Activated CD8-positive, alpha-beta memory T cell treated with anti-CD3 and anti-CD28 coated beads for 1 hour (primary cell): Measurements from ENCODE around the gene FGF12.

Experiments used
- DNase-seq, 2 donors: peaks; one replicate each; pipeline ENCODE4 v3.0.0-alpha.2; 2020; ENCODE audit warnings: low read depth in 1 of 2; ENCODE audit errors: extremely low read depth in 1 of 2

The FGF12 gene

GRCh38 chr3:192273697-192274010 is 453.7 kb downstream of the FGF12 start:
- DNase-seq: no peak

DNA sequence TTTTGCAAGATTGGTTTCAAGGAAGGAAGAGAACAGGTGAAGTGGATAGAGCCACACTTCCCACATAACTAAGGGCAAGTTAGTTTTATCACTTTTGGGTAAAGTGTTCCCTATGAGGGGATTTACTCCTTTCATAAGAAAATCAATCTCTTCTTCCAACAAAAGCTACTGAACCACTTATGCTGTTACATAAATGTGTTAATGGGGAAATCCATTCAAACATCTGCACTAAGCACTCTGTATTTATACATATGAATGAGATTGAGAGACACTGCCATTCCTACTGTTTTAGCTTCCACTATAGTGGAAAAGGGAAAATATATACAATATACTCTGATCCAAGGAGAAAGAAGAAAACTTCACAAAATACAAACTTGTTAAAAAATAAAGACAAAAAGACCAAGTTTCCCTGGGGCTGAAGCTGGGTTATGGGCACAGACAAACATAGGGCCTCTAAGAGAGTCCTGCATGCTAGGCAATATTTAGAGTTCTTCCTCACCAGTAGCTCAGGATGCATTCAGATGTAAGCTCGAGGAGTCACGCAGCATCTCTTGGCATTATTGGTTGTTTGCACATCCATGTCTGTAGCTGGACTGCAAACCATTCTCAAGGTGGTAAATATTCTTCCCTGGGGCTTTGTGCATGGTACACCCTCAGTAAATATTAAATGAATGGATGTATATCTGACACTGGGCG is 454.2 kb downstream of the FGF12 start:
- no peak for DNase-seq

GRCh38 chr3:192262001-192262400 is 465.3 kb downstream of the FGF12 start:
- DNase-seq: no peak

GRCh38 chr3:192261135-192261534 is 466.2 kb downstream of the FGF12 start:
- DNase-seq: no peak

DNA sequence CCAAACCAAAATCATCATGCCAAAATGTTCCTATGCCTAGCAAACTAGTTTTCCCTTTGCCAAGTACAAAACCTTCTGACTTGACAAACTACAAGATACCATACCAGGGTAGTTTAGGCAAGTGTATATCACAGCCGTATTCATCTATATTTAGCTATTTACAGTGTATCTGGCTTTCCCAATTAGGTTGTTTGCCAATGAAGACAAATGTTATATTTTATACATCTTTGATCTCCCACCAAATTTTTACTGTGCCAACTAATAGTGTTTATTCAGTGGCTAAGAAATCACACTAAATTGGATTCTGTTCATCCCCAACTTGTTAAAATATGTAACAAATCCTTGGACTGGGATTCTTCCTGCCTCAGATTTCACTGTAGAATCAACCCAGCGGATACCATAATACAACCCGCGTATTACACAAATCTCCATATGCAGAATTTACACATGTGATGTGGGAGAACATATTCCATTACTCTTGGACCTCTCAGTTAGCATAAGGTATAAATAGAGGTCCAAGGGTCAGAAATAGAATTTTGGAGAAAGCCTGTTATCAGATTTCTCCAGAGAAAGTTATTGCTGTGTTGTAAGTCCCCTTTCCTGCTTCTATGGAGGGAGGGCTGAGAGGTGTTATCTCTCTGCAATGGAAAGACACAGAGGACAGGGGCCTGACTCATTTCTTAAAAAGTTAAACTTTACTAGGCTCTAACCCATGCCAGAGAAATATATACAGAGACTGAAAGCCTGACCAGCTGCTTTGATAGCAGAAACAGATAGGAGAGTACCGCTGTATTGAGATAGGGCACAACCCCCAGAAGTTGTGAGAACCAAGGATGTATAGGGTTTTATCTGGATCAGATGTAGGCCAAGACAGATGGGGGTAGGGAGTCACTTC is 467.0 kb downstream of the FGF12 start:
- no peak for DNase-seq

DNA sequence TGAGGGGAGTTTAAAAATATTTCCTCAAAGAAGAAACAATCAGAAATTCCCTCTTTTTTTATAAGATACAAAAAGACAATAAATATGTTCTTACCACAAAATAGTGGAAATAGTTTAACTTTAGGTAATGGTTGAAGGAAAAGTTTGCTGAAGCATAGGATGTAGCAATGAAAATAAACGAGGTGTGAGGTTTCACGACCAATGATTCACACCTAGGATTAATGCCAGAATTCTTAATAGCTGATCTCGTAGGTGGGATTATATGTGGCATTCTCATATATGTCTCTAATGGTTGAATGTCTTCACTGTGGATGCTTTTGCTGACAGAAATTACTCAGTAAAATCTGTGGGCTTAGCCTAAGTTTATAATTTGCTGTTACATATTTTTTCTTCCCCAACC is 467.7 kb downstream of the FGF12 start:
- no peak for DNase-seq

DNA sequence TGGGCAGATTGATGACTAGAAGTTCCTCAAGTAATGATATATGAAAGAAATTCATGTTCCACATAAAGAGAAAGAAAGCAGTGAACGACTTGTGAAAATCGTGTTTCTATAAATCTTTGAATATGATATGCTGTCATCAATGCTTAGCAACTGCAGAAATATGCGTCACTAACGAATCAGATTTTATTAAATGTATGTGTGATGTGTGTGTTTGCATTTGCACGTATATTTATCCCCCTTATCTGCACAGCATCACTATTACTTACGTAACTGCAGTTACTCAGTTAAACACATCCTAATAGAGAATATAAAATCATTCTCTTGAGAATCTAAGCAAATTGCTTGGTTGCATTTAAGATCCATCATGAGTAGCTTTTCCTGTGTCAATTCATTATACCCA is 468.6 kb downstream of the FGF12 start:
- no peak for DNase-seq

DNA sequence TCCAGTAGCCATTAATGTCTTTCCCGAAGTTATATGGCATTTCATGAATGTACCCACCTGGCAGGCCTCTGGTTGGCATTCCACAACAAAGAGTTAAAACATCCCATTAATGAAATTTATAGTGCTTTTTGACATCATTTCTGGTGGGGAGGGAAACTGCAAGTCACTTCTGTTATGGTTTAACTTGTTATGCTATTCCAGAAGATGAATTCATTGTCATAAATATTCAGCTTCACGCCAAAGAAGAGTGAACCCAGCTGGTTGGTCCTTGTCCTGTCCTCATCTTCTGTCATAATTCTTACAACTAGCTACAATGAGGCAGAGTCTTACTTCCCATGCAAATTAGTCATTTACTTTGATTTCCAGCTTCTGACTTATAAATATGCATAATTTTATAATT is 471.5 kb downstream of the FGF12 start:
- no peak for DNase-seq

- no peak for DNase-seq
These were observed 474.0 kb downstream of the FGF12 start for GRCh38 chr3:192253138-192253887.

GRCh38 chr3:192249516-192249915 is 477.8 kb downstream of the FGF12 start:
- DNase-seq: no peak

DNA sequence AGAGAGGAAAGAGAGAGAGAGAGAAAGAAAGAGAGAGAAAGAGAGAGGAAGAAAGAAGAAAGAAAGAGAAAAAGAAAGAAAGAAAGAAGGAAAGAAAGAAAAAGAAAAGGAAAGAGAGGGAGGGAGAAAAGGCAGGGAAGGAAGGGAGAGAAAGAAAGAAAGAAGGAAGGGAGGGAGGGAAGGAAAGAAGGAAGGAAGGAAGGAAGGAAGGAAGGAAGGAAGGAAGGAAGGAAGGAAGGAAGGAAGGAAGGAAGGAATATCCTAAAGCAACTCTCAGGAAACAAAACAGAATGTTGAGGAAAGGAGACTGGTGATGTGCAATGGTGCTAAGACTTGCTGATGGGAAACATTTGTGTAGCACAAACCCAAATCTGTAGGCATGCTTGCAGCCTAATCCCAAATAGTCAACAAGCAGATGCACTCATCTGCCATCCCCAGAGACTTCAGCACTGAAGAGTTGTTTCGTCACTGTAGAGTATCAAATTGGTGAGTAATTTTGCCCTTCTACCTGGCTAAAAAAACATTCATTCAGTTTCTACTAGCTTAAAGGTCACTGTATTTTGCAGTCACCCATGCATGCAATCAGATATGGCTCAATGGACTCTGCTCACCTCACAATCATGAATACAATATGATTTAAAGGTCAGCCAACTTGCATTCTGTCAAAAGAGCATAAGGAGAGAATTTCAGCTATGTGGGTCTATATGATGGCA is 480.3 kb downstream of the FGF12 start:
- no peak for DNase-seq

DNA sequence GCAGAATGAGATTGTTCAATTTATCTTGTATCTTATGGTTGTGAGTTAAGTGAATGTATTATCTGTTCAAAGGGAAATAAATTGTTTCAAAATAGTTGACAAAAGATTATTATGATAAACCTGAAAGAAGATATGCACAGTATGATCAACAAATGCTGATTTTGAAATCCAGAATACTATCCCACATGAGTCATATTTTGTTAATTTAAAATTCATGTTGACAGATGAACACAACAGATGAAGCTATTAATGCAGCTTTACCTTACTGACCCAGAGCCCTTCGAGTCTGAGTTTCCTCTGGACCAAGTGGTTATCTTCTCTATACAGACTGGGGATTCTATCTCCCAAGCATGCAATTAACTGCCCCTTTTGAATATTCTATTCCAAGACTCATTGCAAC is 482.8 kb downstream of the FGF12 start:
- DNase-seq: no peak

DNA sequence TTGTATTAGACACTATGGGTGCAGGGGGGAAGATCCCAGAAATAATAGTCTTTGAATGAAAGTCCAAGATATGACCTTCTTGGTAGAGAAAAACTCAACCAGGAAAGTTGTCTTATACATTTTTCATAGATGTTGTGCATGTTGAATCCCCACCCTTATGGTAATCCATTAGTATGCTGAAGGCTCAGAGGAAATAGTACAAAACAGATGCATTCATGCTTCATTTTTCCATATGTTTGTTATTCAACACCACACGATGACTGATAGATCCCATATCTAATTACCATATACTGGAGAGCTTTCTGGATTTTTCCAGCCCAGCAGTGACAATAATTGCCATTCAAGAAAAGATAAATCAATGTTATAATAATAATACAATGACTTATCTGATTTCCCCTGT is 487.4 kb downstream of the FGF12 start:
- no peak for DNase-seq

DNA sequence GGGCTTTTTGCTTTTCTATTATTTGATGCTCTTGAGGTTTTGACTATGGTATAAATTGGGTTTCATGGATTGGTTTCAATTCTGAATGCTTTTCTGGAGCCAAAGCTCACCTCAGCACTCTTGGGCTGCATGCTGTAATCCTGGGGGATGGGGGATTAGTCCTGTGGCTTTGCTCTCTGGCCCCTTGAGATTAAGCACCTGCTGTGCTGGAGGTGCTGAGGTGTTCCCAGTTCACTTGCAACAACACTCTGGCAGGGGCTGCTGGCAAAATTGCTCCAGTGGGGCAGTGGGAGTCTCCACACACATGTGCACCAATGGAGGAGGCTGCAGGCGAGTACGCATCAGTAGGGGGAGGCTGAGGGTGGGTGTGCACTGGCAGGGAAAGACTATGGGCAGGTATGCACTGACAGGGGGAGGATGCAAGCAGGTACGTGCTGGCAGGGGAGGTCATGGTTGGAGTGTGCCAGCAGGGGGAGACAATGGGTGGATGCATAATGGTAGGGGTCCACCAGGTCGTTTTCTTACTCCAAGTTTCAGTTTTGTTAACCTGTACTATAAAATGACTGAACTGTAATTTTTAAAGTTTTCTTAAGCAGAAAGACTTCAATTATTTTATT is 489.2 kb downstream of the FGF12 start:
- DNase-seq: no peak

- no peak for DNase-seq
These were observed 497.5 kb downstream of the FGF12 start for GRCh38 chr3:192229866-192230265.

GRCh38 chr3:192224634-192225155 is 502.6 kb downstream of the FGF12 start:
- no peak for DNase-seq

DNA sequence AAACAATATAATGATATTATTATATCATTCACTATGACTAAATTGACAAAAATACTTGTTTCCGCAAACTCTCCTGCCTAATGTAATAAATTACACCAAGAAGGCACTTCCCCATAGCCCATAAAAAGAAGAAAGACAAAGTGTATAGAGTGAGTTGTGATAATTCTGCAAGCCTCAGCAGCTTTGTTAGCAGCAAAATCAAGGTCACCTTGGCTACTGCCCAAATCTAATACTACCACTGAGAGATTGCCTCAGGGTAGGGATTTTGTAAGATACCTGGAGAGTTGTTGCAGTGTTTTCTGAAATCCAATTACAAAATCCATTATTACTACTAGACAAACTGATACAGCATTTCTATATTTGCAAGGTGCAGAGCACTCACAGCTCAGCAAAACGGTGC is 503.5 kb downstream of the FGF12 start:
- no peak for DNase-seq

DNA sequence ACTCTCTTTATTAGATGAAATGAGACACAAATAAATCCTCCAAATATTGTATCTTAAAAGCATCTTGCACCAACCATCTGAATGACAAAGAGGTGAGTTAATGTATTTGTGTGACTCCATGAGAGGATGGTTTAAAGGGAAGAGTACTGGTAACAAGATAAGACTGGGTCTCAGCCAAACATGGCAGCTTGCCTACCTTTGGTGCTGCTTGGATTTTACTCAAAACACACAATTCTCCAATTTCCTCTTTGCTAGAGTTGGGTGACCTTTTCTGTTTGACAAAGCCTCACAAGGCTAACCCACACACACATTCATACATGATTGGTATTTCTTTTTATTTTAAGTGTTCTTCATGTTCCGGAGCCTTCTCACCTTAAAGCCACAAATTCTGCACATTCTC is 506.4 kb downstream of the FGF12 start:
- no peak for DNase-seq

GRCh38 chr3:192219926-192220325 is 507.4 kb downstream of the FGF12 start:
- DNase-seq: no peak

- no peak for DNase-seq
These were observed 511.3 kb downstream of the FGF12 start for GRCh38 chr3:192216067-192216466.
